Fibroblast of skin of right quadriceps (primary cell): ENCODE data around the gene TNS3.
"Not testable (repeated sequence)": the region's sequence is repeated elsewhere in the genome, so short reads cannot be mapped to it uniquely, and the experiment has no call there.

Experiments
- DNase-seq: peaks from one replicate; pipeline ENCODE4 v3.0.0-alpha.2; 2013

Gene TNS3

GRCh38 chr7:47581804-47582763 is at the start of gene TNS3:
Gene TNS3 (minus strand): TSS chr7:47582111. CDS start chr7:47439636, 142,475 bp downstream.
- peak; percentile 50 for DNase-seq

- DNase-seq = no peak
These were observed 49.8 kb upstream of the TNS3 start for GRCh38 chr7:47631711-47632110.

DNA sequence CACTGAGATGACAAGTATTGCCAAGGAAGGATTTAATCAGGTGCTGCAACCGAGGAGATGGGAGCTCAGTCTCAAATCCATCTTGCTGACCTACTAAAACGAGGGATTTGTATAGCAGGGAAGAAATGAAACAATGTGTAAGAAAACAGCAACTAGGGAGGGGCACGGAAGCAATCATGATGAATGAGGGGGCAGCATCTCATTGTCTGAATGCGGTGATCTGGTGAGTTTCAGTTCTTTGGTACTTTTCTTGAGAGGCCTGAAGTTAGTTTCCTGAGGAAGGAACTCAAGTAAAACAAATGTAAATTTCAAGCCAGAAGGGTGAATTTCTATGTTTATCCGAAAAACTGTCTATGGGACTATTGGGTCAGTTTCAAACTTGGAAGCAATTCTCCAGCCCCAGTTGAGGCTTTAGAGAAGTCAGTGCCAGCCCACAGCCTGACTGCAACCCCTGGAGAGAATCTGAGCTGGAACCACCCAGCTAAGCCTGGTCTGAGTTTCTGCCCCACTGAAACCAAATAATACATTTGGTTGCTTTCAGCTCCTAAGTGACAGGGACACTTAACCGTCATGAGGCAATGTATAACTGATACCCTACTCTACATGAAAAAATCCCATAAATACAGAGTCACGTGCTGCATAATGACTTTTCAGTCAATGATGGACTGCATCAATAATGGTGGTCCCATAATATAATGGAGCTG is 45.8 kb upstream of the TNS3 start:
- no peak for DNase-seq

- DNase-seq = no peak
These were observed 44.2 kb upstream of the TNS3 start for GRCh38 chr7:47625861-47626715.

DNA sequence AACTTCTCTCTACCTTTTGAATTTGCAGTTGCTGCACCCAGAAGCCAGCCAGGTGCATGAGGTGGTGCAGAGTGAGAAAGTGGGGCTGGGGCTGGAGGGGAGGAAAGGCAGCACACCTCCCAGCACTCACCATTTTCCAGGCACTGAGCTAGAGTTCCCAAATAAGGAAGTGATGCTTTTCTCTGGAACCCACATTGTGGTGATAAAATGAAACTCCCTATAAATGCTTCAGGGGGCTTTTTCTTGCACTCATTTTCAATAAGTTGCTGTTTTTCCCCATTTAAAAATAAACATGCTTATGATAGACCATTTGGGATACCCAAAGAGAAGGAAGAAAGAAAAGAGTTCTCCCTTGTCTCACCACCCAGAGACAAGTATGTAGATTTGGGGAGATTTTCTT is 42.8 kb upstream of the TNS3 start:
- no peak for DNase-seq

DNA sequence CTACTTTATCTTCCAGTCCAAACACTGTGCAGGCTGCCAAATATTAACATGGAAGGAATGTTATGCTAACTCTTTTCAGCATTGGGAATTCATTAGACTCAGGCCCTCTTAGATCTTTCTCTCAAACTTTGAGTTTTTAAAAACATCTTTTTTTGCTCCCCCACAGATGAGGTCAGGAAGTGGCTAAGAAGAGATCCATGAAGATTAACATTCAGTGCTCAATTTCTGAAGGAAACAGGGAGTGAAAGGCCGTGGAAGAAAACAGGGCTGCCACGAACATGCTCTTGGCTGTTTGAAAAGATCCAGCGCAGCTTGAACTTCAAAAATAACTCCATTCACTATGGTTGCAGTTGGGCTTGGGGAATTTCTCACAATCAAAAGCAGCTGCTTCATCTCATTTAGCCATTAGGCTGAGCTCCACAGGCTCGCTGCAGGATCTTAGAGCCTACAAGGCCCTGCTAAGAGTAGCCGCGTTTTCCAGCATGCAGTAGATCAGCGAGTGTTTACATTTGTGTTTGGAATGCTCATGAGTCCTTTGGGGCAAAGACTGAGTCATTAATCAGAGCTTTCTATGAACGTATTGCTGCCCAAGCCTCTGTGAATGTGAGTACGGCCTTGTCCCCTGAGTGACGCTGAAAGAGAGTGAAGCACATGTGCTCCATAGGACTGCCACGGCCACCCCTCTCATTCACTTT is 41.2 kb upstream of the TNS3 start:
- DNase-seq = peak; percentile 98

DNA sequence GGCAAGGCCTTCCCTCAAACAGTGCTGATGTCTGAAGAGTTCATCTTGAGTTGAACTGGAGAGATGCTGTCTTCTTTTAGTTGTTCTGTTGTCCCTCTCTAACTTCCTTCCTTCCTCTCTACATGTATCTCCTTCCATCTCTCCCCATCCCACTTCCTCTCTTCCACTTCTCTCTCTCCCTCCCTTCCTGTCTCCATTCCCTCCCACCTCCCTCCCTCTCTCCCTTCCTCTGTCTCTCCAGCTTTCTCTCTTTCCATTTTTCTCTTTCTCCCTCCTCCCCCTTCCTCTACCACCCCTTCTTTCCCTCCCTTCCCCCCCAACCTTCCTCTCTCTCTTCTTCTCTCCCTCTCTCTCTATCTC is 40.7 kb upstream of the TNS3 start:
- DNase-seq = no peak

GRCh38 chr7:47621979-47622561 is 40.2 kb upstream of the TNS3 start:
- DNase-seq = no peak

GRCh38 chr7:47621347-47621746 is 39.4 kb upstream of the TNS3 start:
- DNase-seq = no peak

DNA sequence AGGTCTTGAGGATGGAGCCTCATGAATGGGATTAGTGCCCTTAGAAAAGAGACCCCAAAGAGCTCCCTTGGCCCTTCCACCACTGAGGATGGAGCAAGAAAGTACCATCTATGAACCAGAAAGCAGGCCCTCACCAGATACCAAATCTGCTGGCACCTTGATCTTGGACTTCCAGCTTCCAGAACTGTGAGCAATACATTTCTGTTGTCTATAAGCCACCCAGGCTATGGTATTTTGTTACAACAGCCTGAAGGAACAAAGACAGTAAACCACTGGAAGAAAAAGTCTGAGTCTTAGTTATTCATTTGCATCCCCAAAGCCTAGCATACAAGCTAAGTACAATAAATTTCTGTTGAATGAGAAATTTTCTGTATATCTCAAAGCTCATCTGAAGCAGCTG is 37.9 kb upstream of the TNS3 start:
- DNase-seq = no peak

DNA sequence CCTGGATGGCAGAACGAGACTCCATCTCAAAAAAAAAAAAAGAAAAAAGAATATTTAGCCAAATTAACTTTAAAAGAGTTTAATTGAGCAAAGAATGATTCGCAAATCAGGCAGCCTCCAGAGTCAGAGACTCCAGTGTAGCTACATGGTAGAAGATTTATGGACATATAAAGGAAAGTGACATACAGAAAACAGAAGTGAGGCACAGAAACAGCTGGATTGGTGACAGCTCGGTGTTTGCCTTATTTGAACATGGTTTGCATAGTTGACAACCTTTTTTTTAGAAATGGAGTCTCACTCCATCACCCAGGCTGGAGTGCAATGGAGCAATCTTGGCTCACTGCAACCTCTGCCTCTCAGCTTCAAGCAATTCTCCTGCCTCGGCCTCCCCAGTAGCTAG is 35.2 kb upstream of the TNS3 start:
- no peak for DNase-seq

GRCh38 chr7:47614450-47614849 is 32.5 kb upstream of the TNS3 start:
- no peak for DNase-seq

GRCh38 chr7:47611045-47611511 is 29.2 kb upstream of the TNS3 start:
- no peak for DNase-seq

DNA sequence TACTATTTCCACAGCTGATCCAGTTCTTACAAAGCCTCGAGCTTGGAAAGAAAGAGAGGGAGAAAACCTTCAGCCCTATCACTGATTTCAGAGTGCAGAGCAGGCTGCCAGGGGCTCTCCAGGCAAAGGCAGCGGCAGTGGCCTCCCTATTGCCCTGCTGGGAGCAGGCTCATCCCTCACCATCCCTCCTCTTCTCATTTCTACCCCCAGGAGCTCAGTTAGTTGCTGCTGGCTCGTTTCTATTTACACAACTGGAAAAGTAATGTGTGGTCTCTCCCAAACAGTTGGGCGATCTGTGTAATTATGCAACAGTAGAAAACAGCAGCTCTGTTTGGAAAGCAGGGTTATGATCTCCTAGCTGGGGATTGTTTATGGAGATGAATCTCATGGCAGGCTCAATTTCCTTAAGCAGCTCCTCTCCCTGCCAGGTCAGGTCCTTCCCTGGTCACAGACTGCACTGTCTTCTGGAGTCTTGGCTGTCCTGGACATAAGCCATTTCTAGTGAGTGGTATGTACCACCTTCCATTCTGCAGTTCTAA is 28.7 kb upstream of the TNS3 start:
- DNase-seq = peak; percentile 84

- peak; percentile 79 for DNase-seq
These were observed 28.0 kb upstream of the TNS3 start for GRCh38 chr7:47609803-47610452.

DNA sequence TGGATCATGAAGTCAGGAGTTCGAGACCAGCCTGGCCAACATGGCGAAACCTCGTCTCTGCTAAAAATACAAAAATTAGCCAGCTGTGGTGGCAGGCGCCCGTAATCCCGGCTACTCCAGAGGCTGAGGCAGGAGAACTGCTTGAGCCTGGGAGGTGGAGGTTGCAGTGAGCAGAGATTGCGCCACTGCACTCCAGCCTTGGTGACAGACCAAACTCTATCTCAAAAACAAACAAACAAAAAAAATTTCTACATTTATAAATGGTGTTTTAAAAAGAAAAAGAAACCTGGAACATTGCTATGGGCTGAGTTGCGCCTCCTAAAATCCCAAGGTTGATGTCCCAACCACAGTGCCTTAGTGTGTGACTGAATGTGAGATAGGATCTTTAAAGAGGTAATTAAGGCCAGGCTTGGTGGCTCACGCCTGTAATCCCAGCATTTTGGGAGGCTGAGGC is 24.7 kb upstream of the TNS3 start:
- DNase-seq = not testable (repeated sequence)

DNA sequence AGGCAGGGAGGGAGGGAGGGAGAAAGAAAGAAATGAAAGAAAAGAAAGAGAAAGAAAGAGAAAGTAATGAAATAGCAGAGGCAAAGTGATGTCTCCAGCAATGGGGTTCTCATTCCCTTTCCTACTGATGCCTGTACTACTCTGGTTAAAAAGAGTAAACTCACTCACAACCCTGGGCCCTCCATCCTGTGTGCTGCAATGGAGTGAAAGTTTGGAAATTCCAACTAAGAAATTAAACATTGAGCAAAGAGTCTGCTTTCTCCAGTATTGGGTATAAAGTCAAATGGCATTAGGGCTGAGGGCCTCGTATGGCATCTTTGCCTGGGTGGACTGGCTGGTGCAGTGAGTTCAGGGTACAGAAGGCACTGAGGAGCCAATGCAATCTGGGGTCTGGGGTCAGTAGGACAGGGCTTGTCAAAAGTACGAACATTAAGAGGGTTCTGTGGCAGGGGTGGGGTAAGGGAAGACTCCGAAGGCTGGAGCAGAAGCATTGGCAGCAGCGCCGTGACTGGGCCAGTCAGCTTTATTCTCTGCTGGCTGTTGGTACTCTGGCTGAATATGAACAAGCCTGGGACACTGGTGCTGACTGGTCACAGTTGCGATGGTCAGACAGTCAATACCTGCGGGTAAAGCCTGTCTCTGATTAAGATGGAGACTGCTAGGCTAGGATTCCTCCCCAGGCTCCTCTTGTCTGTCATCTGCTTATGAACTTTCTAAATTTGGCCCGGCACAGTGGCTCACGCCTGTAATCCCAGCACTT is 24.1 kb upstream of the TNS3 start:
- DNase-seq = no peak

GRCh38 chr7:47604496-47604890 is 22.6 kb upstream of the TNS3 start:
- no peak for DNase-seq

- not testable (repeated sequence) for DNase-seq
These were observed 21.8 kb upstream of the TNS3 start for GRCh38 chr7:47603514-47604255.
